Upper lobe of left lung (tissue), 6 donors: ENCODE measurements around the gene ZBTB16. TPM values are rescaled to one million over a fixed set of nuclear protein-coding genes. Genes with fewer than 3 reads are reported as not detected.

Experiments
- ATAC-seq, 2 donors: fragments of 200-7000 bp; cut with Tn5 transposase; one replicate each; pipeline ENCODE4 v1.9.1; 2022; ENCODE audit warnings: mild to moderate bottlenecking in 2 of 2, moderate library complexity in 2 of 2; ENCODE audit not compliant: low FRiP score in 2 of 2
- DNase-seq, 2 donors: peaks; one replicate each; pipeline ENCODE4 v3.0.0-alpha.2; 2019 to 2020
- H3K27ac ChIP-seq, 4 donors: fragments of 200-600 bp; sonication (generic); one replicate each; pipeline ENCODE4 v1.5.1; 2016 to 2019
- H3K27me3 ChIP-seq, 4 donors: fragments of 200-600 bp; sonication (generic); one replicate each; pipeline ENCODE4 v1.5.1; 2017 to 2019
- H3K36me3 ChIP-seq, 4 donors: fragments of 200-600 bp; sonication (generic); one replicate each; pipeline ENCODE4 v1.5.1; 2016 to 2019
- H3K4me1 ChIP-seq, 4 donors: fragments of 200-600 bp; sonication (generic); one replicate each; pipeline ENCODE4 v1.5.1; 2018 to 2019
- H3K4me3 ChIP-seq, 4 donors: fragments of 200-600 bp; sonication (generic); one replicate each; pipeline ENCODE4 v1.5.1; 2017 to 2019; ENCODE audit warnings: mild to moderate bottlenecking in 2 of 4, moderate library complexity in 1 of 4
- H3K9me3 ChIP-seq, 4 donors: fragments of 200-600 bp; sonication (generic); one replicate each; pipeline ENCODE4 v1.5.1; 2018 to 2019
- CTCF ChIP-seq, 6 experiments: fragments of 450-650 bp in 4 of 6; fragments of 200-600 bp in 2 of 6; sonication (generic) in 2 of 6; IDR thresholded peaks; one replicate each; pipeline ENCODE4 v1.5.1; 2016 to 2019; ENCODE audit warnings: antibody characterized with exemption in 6 of 6
- EP300 ChIP-seq, 4 donors: sonication (generic); formaldehyde crosslinking; IDR thresholded peaks; one replicate each; pipeline ENCODE4 v1.5.1; 2017; ENCODE audit warnings: antibody characterized with exemption in 4 of 4, control low read depth in 2 of 4
- POLR2A ChIP-seq, 4 donors: fragments of 450-650 bp; IDR thresholded peaks; one replicate each; pipeline ENCODE4 v1.5.1; 2016 to 2017; ENCODE audit warnings: antibody characterized with exemption in 4 of 4, mild to moderate bottlenecking in 2 of 4
- POLR2AphosphoS5 ChIP-seq, 2 donors: sonication (generic); formaldehyde crosslinking; IDR thresholded peaks; one replicate each; pipeline ENCODE4 v1.5.1; 2017; ENCODE audit warnings: antibody characterized with exemption in 2 of 2
- WGBS, 2 donors: methylation state at CpG; one replicate each; pipeline ENCODE4 v1.1.5; 2017 to 2018; 5-methylcytosine and 5-hydroxymethylcytosine counted together
- total RNA-seq, 6 donors: library from RNA; depleted of rRNA in 4 of 6; stranded (reverse); fragments of >200 nt in 4 of 6; gene quantifications; one replicate each; pipeline versions ENCODE4 v1.1.0 to v1.2.1, GENCODE V29; 2016 to 2021
- donor health status: DM: no; HTN: no; CAD: no; lungs with moderate emphysema.
- donor health status: DM: no; HTN: yes; CAD: no; lungs with severe emphysema.

The ZBTB16 gene
- total RNA-seq, 6 donors from 2014 or later = 110 to 584 (median 179) TPM

DNA sequence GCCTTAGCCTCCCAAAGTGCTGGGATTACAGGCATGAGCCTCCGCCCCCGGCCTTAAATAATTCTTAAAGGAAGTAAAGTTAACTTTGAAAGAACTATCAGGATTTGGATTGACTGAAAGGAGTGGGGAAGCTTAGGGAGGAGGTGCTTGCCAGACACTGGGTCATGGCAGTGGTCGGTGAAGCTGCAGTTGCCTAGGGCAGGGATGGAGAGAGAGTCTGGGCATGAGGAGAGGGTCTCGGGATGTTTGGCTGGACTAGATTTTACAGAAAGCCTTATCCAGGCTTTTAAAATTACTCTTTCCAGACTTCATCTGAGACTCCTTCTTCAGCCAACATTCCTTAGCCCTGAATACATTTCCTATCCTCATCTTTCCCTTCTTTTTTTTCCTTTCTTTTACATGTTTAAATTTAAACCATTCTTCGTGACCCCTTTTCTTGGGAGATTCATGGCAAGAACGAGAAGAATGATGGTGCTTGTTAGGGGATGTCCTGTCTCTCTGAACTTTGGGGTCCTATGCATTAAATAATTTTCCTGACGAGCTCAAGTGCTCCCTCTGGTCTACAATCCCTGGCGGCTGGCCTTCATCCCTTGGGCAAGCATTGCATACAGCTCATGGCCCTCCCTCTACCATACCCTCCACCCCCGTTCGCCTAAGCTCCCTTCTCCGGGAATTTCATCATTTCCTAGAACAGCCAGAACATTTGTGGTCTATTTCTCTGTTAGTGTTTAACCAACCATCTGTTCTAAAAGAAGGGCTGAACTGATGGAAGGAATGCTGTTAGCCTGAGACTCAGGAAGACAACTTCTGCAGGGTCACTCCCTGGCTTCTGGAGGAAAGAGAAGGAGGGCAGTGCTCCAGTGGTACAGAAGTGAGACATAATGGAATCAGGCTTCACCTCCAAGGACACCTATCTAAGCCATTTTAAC lies 236.4 kb downstream of the ZBTB16 start, which contains the start of gene NNMT:
Gene NNMT (plus strand): TSS at position 724 of the 929 bp plus-strand sequence. CDS start 158 bp downstream, at position 882.
- ATAC-seq (peak; percentile 81 to 86), DNase-seq (peak in 1 of 2 donors; percentile 66)
- H3K36me3 ChIP-seq = peaks cover 0 to 12% (median 3%) of the 10 kb centered on the region in 4 donors
- H3K27me3 ChIP-seq = no peaks in the 10 kb centered on the region
- TF ChIP-seq EP300 (IDR thresholded peaks at IDR 0.05) (peak; percentile 44 to 92 (median 85)), POLR2AphosphoS5 (IDR thresholded peaks at IDR 0.05) (peak; percentile 76 to 95), CTCF (IDR thresholded peaks at IDR 0.05) (no peak), POLR2A (IDR thresholded peaks at IDR 0.05) (peak in 1 of 4 donors; percentile 67)
- H3K4me1 ChIP-seq = peaks cover 31 to 50% (median 35%) of the 10 kb centered on the region in 4 donors
- 64 to 73% methylated on average over 11 of the region's 11 CpGs for WGBS, 2 donors
- H3K9me3 ChIP-seq = no peaks in the 10 kb centered on the region
- peak within 1 kb of the TSS in 3 of 4 donors; percentile 32 to 43 (median 43) for H3K4me3 ChIP-seq
- peak within 1 kb of the TSS; percentile 79 to 89 (median 85) for H3K27ac ChIP-seq

DNA sequence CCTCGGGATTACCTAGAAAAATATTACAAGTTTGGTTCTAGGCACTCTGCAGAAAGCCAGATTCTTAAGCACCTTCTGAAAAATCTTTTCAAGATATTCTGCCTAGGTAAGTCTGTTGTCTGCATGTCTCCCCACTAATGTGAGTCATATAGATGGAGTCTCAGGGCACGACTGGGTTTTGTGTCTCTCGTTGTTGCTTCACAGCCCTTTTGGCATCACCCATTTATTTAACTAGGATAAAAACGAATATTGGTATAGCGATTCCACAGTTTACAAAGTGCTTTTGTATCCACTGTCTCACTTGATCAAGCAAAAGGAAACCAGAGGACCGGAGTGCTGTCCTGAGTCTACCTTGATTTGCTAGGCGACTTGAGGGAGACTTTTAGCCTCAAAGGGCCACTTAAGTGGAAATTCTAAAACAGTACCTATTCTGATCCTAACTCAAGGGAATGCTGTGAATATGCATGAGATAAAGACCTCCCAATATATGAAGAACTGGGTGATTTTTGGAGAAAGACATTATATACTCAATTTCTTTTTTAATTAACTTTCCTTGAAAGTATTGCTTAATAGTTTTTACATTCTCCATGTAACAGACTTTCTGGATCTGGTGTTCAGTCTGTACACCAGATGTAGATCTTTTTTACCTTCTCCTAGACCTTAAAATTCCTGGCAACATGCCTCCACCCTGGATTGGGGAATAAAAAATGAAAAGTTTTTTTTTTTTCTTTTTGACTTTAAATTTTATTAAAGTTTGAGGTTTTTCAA lies 237.3 kb downstream of the ZBTB16 start:
- ATAC-seq (peak in 1 of 2 donors; percentile 7), DNase-seq (no peak)
- TF ChIP-seq EP300 (IDR thresholded peaks at IDR 0.05) (no peak), POLR2A (IDR thresholded peaks at IDR 0.05) (peak in 2 of 4 donors; percentile 12 to 22)
- Histone ChIP-seq H3K27ac (peak overlapping the region; percentile 79 to 89 (median 85)), H3K9me3 (no peaks in the 10 kb centered on the region), H3K36me3 (peaks cover 0 to 12% (median 6%) of the 10 kb centered on the region in 4 donors), H3K4me1 (peaks cover 26 to 41% (median 28%) of the 10 kb centered on the region in 4 donors), H3K27me3 (no peaks in the 10 kb centered on the region), H3K4me3 (peak overlapping the region in 3 of 4 donors; percentile 32 to 43 (median 43))
- 65 to 74% methylated on average over 7 of the region's 7 CpGs for WGBS, 2 donors

GRCh38 chr11:114297806-114298709 lies 238.5 kb downstream of the ZBTB16 start:
- DNase-seq = no peak
- WGBS, 2 donors = 83% methylated on average over 8 of the region's 8 CpGs
- H3K36me3 ChIP-seq = peaks cover 0 to 12% (median 6%) of the 10 kb centered on the region in 4 donors

DNA sequence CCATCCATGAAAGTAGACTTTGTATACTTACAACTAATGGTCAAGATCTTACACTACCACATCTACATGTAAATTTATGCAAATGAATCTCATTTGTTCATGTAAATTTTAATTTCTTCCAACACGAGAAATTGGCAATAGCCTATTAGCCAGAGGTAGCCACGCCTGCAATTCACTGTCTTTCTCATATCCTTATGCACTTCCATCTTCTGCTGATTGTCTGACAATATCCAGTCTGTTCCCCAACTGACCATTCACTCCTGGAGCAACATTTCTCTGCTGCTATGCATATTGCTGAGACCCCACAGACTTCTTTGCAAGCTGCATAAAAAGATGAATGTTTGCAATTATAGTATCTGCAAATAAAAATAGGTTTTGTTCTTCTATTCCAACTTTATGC lies 239.2 kb downstream of the ZBTB16 start:
- 70 to 92% methylated on average over 2 of the region's 2 CpGs for WGBS, 2 donors
- DNase-seq (no peak), ATAC-seq (no peak)
- Histone ChIP-seq H3K27me3 (no peaks in the 10 kb centered on the region), H3K27ac (peak overlapping the region; percentile 79 to 89 (median 85)), H3K4me1 (peaks cover 17 to 26% (median 21%) of the 10 kb centered on the region in 4 donors), H3K9me3 (no peaks in the 10 kb centered on the region), H3K36me3 (peaks cover 0 to 12% (median 6%) of the 10 kb centered on the region in 4 donors), H3K4me3 (peak overlapping the region in 3 of 4 donors; percentile 32 to 43 (median 43))
- TF ChIP-seq EP300 (IDR thresholded peaks at IDR 0.05) (no peak), POLR2AphosphoS5 (IDR thresholded peaks at IDR 0.05) (no peak), CTCF (IDR thresholded peaks at IDR 0.05) (no peak), POLR2A (IDR thresholded peaks at IDR 0.05) (no peak)

More at GRCh38 chr11:114297806-114298709, 238.5 kb downstream of the ZBTB16 start:
- no peaks in the 10 kb centered on the region for H3K27me3 ChIP-seq
- H3K4me1 ChIP-seq = peaks cover 19 to 28% (median 20%) of the 10 kb centered on the region in 4 donors
- H3K9me3 ChIP-seq = no peaks in the 10 kb centered on the region
- no peak for ATAC-seq
- H3K4me3 ChIP-seq = peak overlapping the region in 3 of 4 donors; percentile 32 to 43 (median 43)
- H3K27ac ChIP-seq = peak overlapping the region; percentile 79 to 89 (median 85)
- TF ChIP-seq EP300 (IDR thresholded peaks at IDR 0.05) (no peak), POLR2AphosphoS5 (IDR thresholded peaks at IDR 0.05) (no peak), CTCF (IDR thresholded peaks at IDR 0.05) (no peak), POLR2A (IDR thresholded peaks at IDR 0.05) (no peak)

Other genes with a start within 250 kb of the ZBTB16 start
- 10 to 100 TPM; 16.1 to 50.8 (median 18.8) TPM for gene USP28, start 184.1 kb upstream of the ZBTB16 start, total RNA-seq
- not detected for gene HTR3B, start 154.9 kb upstream of the ZBTB16 start, total RNA-seq
- not detected for gene HTR3A, start 84.6 kb upstream of the ZBTB16 start, total RNA-seq
- gene NNMT, start 236.7 kb downstream of the ZBTB16 start, total RNA-seq = 100 to 1,000 TPM in 5 of 6 donors, 10 to 100 TPM in 1; 93.4 to 383 (median 208) TPM